ENCODE measurements around the gene CNPPD1.

- TF ChIP-seq CTCF (IDR thresholded peaks at IDR 0.05) (no peak), EZH2 (IDR thresholded peaks at IDR 0.05) (no peak)
Measured at GRCh38 chr2:219214141-219214540, 37.4 kb upstream of the CNPPD1 start.
